ENCODE measurements around the gene CYGB. TPM values are rescaled to one million over a fixed set of nuclear protein-coding genes. Genes with fewer than 3 reads are reported as not detected.

The CYGB gene
- total and polyA plus RNA-seq, 2 of the 13 experiments (the other 11 are each of a cell fraction or from before 2014, with no cell fraction given) = 18.9 to 27.1 TPM

DNA sequence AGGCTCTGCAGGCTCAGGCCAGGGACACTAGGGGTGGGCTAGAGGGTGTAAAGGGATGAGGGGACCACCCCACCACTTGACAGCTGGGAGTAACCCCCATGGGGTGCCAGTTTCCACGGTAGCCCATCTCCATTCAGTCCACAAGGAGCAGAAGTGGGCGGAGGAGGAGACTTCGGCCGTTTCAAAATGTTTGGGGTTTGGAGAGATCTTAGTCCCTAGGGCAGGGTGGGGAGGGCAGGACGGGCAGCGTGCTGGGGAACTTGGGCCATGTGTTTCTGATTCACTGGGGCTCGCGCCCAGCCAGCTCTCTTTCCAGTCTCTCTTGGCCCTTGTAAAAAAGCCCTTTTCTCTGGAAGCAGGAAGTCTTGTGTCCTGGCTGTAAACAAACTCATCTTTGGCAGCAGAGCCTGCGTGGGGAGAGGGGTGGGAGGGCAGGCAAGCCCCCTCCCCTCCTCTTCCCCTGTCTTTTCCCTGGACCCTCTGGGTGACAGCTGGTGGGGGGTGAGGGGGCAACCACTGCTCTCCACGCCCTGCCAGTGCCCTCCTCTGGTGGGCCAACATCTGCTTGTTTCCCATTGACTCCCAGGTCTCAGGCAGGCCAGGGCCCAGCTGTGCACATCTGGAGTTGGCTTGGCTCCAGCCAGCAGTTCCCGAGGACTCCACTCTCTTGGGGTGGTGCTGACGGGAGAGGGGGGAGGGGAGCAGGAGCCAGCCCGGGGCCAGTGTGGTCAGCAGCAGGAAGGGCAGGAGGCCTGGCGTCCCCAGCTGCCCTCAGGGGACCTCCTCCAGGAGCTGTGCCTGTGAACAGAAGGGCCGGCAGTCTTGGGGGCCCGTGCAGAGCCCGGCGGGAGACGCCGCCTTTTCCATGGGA, 8.1 kb downstream of the CYGB start (continued):
- TF ChIP-seq, protein P1, sequence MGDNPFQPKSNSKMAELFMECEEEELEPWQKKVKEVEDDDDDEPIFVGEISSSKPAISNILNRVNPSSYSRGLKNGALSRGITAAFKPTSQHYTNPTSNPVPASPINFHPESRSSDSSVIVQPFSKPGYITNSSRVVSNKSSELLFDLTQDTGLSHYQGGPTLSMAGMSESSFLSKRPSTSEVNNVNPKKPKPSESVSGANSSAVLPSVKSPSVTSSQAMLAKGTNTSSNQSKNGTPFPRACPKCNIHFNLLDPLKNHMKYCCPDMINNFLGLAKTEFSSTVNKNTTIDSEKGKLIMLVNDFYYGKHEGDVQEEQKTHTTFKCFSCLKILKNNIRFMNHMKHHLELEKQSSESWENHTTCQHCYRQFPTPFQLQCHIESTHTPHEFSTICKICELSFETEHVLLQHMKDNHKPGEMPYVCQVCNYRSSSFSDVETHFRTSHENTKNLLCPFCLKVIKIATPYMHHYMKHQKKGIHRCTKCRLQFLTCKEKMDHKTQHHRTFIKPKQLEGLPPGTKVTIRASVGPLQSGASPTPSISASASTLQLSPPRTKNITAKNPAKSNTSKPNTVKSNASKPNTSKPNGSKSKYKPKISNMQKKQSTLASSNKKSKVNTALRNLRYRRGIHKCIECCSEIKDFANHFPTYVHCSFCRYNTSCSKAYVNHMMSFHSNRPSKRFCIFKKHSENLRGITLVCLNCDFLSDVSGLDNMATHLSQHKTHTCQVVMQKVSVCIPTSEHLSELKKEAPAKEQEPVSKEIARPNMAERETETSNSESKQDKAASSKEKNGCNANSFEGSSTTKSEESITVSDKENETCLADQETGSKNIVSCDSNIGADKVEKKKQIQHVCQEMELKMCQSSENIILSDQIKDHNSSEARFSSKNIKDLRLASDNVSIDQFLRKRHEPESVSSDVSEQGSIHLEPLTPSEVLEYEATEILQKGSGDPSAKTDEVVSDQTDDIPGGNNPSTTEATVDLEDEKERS (CRISPR knock-in tag; IDR thresholded peaks at IDR 0.05) = no peak
- TF ChIP-seq NR2F2 (IDR thresholded peaks at IDR 0.05; ENCODE audit: borderline replicate concordance, low read depth) (no peak), EZH2 (conservative IDR thresholded peaks at IDR 0.05; ENCODE audit: low read depth, low read length) (no peak), MAX (IDR thresholded peaks at IDR 0.05) (0 out of 2 replicates have a peak, but pooled peaks have one; percentile 16), ZMYM4 (CRISPR knock-in tag; IDR thresholded peaks at IDR 0.05) (0 out of 2 replicates have a peak, but pooled peaks have one; percentile 8), HNRNPK (IDR thresholded peaks at IDR 0.05; ENCODE audit: low read depth, low read length, poor library complexity, severe bottlenecking) (peak; percentile 18), RFX5 (IDR thresholded peaks at IDR 0.05; ENCODE audit: low read depth, low read length) (no peak), DZIP1 (CRISPR knock-in tag; IDR thresholded peaks at IDR 0.05) (peak; percentile 61; the same call in 1 of the 2 replicates), ZNF263 (CRISPR knock-in tag; IDR thresholded peaks at IDR 0.05) (no peak; the same call in none of the 2 replicates), TP53 (CRISPR knock-in tag; conservative IDR thresholded peaks at IDR 0.05) (no peak), ARNT2 (CRISPR knock-in tag; IDR thresholded peaks at IDR 0.05; ENCODE audit: low read depth) (no peak; the same call in 1 of the 2 replicates), MTA3 (CRISPR knock-in tag; IDR thresholded peaks at IDR 0.05) (no peak), LCORL (IDR thresholded peaks at IDR 0.05) (no peak), LCORL (CRISPR knock-in tag; IDR thresholded peaks at IDR 0.05) (peak; percentile 70; the same call in 1 of the 2 replicates), NR2C2 (CRISPR knock-in tag; IDR thresholded peaks at IDR 0.05; ENCODE audit: borderline replicate concordance) (no peak; the same call in 1 of the 2 replicates), TBX3 (IDR thresholded peaks at IDR 0.05; ENCODE audit: borderline replicate concordance) (no peak), KDM5B (CRISPR knock-in tag; IDR thresholded peaks at IDR 0.05; ENCODE audit: borderline replicate concordance) (no peak), ZFX (CRISPR knock-in tag; IDR thresholded peaks at IDR 0.05; ENCODE audit: low read depth) (peak; percentile 31; the same call in 1 of the 2 replicates), ZNF773 (CRISPR knock-in tag; IDR thresholded peaks at IDR 0.05; ENCODE audit: borderline replicate concordance) (no peak), SMARCC2 (IDR thresholded peaks at IDR 0.05) (no peak)
- TF ChIP-seq, protein P2, sequence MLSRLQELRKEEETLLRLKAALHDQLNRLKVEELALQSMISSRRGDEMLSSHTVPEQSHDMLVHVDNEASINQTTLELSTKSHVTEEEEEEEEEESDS (CRISPR knock-in tag; IDR thresholded peaks at IDR 0.05; ENCODE audit: borderline replicate concordance) = no peak
- TF ChIP-seq, protein P3, sequence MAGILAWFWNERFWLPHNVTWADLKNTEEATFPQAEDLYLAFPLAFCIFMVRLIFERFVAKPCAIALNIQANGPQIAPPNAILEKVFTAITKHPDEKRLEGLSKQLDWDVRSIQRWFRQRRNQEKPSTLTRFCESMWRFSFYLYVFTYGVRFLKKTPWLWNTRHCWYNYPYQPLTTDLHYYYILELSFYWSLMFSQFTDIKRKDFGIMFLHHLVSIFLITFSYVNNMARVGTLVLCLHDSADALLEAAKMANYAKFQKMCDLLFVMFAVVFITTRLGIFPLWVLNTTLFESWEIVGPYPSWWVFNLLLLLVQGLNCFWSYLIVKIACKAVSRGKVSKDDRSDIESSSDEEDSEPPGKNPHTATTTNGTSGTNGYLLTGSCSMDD (CRISPR knock-in tag; IDR thresholded peaks at IDR 0.05) = no peak
